GM13977 (cell line): ENCODE results near the gene CHRM5.
"Not testable (repeated sequence)": the region's sequence is repeated elsewhere in the genome, so short reads cannot be mapped to it uniquely, and the experiment has no call there.

Source experiments
- DNase-seq: peaks from one replicate; pipeline ENCODE4 v3.0.0; 2012; ENCODE audit warnings: low spot score
- CTCF ChIP-seq: IDR thresholded peaks from 2 replicates; pipeline ENCODE4 v1.5.1; 2012; ENCODE audit warnings: mild to moderate bottlenecking, control low read depth; ENCODE audit not compliant: insufficient read depth; ENCODE audit errors: extremely low read depth, missing control alignments
- in situ Hi-C: fragments of 300-500 bp; cut with MboI; formaldehyde crosslinking; loops from one replicate; pipeline ENCODE4 v1.12.0; 2022; ENCODE audit warnings: low sequenced_read_pairs, low pct_unique_long_range_greater_than_20kb, mixed read lengths, inconsistent platforms; ENCODE audit not compliant: unreplicated experiment

CHRM5 gene

GRCh38 chr15:33982516-33982915 is 14.2 kb downstream of the CHRM5 start:
- DNase-seq: no peak
- in situ Hi-C loops: no loop called here
- no peak for TF ChIP-seq CTCF

DNA sequence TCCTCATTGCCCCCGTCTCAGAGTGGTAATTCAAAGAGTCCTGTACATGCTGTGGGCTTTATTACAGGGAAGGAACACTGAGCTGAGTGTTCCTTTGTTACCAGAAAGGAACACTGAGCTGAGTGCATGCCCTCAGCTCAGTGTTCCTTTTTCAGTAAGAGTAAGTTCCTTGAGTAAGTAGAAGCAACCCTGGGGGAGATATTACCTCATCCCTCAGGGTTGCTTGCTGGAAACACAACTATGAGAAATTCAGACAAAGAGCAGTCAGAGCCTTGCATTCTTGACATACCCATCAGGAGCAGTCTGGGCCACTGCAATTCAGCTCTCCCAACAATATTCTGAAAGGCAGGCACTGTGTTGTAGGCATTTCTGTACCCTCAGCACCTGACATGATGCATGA is 17.0 kb downstream of the CHRM5 start:
- TF ChIP-seq CTCF: no peak
- DNase-seq: no peak
- in situ Hi-C loops: no loop called here

DNA sequence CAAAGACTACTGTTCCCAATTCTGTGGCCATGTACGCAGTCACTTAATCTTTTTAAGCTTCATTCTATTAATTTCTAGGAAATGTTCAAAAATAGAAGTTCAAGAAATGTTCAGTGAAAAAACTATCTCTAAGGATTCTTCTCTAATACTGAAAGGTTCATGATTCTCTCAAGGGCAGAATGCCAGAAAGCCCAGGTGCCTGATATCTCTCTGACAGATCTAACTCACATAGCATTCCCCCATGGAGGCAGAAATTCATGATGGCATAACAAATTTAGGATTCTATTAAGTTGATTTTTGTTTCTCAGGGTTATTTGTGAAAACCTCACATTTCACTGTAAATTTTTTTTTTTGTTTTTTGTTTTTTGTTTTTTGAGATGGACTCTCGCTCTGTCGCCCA is 17.5 kb downstream of the CHRM5 start:
- DNase-seq: no peak
- in situ Hi-C loops: no loop called here
- TF ChIP-seq CTCF: no peak

GRCh38 chr15:33987444-33987843 is 19.1 kb downstream of the CHRM5 start:
- no peak for DNase-seq
- in situ Hi-C loops: no loop called here
- no peak for TF ChIP-seq CTCF

- TF ChIP-seq CTCF: no peak
- DNase-seq: no peak
- in situ Hi-C loops: no loop called here
These were observed 20.1 kb downstream of the CHRM5 start for GRCh38 chr15:33988384-33988783.

DNA sequence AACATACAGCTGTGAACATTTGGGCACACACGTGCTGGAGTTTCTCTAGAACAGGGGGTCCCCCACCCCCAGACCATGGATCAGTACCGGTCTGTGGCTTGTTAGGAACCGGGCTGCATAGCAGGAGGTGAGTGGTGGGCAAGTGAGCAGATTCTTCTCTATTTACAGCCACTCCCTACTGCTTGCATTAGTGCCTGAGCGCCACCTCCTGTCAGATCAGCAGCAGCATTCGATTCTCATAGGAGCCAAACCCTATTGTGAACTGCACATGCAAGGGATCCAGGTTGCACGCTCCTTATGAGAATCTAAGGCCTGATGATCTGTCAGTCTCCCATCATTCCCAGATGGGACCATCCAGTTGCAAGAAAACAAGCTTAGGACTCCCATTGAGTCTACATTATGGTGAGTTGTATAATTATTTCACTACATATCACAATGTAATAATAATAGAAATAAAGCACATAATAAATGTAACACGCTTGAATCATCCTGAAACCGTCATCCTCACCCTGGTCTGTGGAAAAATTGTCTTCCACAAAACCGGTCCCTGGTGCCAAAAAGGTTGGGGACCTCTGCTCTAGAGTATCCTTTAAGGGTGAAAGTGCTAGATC is 25.8 kb downstream of the CHRM5 start:
- peak; percentile 69 for TF ChIP-seq CTCF
- no peak for DNase-seq
- in situ Hi-C loops: no loop called here

- DNase-seq, in situ Hi-C loops: not testable (repeated sequence)
These were observed 27.4 kb downstream of the CHRM5 start for GRCh38 chr15:33995666-33996065.
